ENCODE data around the gene SOCS7. TPM values are rescaled to one million over a fixed set of nuclear protein-coding genes. Genes with fewer than 3 reads are reported as not detected.

SOCS7 gene
- polyA plus RNA-seq, 2 donors = 3.8 to 4.2 TPM

DNA sequence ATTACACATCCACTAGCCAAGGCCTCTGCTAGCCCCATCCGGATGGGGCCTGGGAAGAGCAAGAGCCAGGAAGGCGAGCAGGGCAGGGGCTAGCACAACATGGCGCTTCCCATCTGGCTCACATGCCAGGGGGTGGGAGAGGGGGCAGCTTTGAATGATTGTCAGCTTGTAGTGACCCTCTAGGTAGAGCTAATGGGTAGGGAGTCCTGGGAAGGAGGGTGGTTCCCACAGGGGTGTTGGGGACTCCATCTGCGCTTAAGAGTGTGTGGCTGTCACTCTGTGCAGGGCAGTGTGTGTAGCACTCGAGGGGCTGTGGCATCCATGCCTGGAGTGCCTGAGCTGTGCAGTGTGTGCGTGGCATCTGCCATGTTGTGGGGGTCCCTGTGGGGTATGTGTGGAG lies 101.1 kb downstream of the SOCS7 start:
- Histone ChIP-seq H3K27me3 (ENCODE audit: control insufficient read depth in 1 of 2, insufficient read depth in 2 of 2, low read length in 2 of 2) (no peaks in the 10 kb centered on the region), H3K4me1 (ENCODE audit: control insufficient read depth in 2 of 2, insufficient read depth in 2 of 2, low read length in 1 of 2) (peaks cover 18 to 58% of the 10 kb centered on the region in 2 donors), H3K36me3 (ENCODE audit: control insufficient read depth in 2 of 2, insufficient read depth in 2 of 2, low read length in 1 of 2) (peaks cover 0 to 2% of the 10 kb centered on the region in 2 donors), H3K27ac (ENCODE audit: low read depth in 2 of 2, low read length in 1 of 2) (peak overlapping the region; percentile 15 to 92), H3K9me3 (ENCODE audit: control insufficient read depth in 2 of 2, insufficient read depth in 1 of 2, low read depth in 1 of 2, low read length in 1 of 2) (no peaks in the 10 kb centered on the region), H3K4me3 (ENCODE audit: low read depth in 1 of 2, low read length in 2 of 2) (no peak overlapping the region)
- WGBS, 2 donors = 85 to 87% methylated on average over 6 of the region's 6 CpGs

DNA sequence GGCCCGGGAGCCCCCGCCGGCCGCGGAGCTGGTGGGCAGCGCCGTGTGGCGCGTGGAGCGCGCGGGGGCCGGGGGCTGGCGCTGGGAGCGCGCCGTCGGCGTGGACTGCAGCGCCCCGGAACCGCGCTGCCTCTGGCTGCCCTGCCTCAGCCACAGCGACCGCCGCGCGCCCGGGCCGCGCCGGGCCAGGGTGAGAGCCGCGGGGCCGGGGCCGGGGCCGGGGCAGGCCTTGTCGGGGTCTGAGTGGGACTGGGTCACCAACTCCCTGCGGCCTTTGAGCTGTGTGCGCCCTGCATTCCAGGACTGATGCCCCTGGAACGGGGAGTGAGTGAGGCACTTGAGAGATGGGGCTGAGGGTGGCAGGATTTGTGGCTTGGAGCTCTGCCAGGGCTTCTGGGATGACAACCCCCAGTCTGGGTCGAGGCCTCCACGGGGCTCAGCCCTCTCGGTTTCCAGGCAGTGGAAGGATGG lies 102.3 kb downstream of the SOCS7 start:
- Histone ChIP-seq H3K27ac (ENCODE audit: low read depth in 2 of 2, low read length in 1 of 2) (peak overlapping the region; percentile 65 to 92), H3K27me3 (ENCODE audit: control insufficient read depth in 1 of 2, insufficient read depth in 2 of 2, low read length in 2 of 2) (no peaks in the 10 kb centered on the region), H3K4me1 (ENCODE audit: control insufficient read depth in 2 of 2, insufficient read depth in 2 of 2, low read length in 1 of 2) (peaks cover 18 to 54% of the 10 kb centered on the region in 2 donors), H3K4me3 (ENCODE audit: low read depth in 1 of 2, low read length in 2 of 2) (peak overlapping the region; percentile 58 to 84), H3K36me3 (ENCODE audit: control insufficient read depth in 2 of 2, insufficient read depth in 2 of 2, low read length in 1 of 2) (peaks cover 10 to 11% of the 10 kb centered on the region in 2 donors), H3K9me3 (ENCODE audit: control insufficient read depth in 2 of 2, insufficient read depth in 1 of 2, low read depth in 1 of 2, low read length in 1 of 2) (no peaks in the 10 kb centered on the region)
- 1 to 3% methylated on average over 43 to 44 of the region's 44 CpGs for WGBS, 2 donors

DNA sequence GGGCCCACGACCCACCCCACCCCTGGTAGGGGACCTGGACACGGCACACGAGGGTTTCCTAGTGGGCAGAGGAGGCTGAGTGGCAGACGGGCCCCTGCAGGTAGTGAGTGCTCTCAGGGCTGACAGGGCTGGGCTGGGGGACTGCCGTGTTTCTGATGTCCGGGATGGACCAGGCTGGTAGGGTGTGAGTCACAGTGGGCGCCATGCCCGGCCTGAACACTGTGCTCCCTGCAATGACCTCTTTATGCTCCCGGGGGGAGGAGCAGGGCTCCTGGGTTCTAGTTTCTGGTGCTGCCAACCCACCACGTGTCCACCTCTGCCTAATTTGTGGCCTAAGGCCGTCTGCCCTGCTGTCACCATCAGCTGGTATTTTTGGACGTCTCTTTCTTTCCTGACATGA lies 102.9 kb downstream of the SOCS7 start:
- Histone ChIP-seq H3K36me3 (ENCODE audit: control insufficient read depth in 2 of 2, insufficient read depth in 2 of 2, low read length in 1 of 2) (peaks cover 10 to 16% of the 10 kb centered on the region in 2 donors), H3K4me3 (ENCODE audit: low read depth in 1 of 2, low read length in 2 of 2) (peak overlapping the region; percentile 58 to 84), H3K9me3 (ENCODE audit: control insufficient read depth in 2 of 2, insufficient read depth in 1 of 2, low read depth in 1 of 2, low read length in 1 of 2) (no peaks in the 10 kb centered on the region), H3K4me1 (ENCODE audit: control insufficient read depth in 2 of 2, insufficient read depth in 2 of 2, low read length in 1 of 2) (peaks cover 13 to 52% of the 10 kb centered on the region in 2 donors), H3K27me3 (ENCODE audit: control insufficient read depth in 1 of 2, insufficient read depth in 2 of 2, low read length in 2 of 2) (no peaks in the 10 kb centered on the region), H3K27ac (ENCODE audit: low read depth in 2 of 2, low read length in 1 of 2) (peak overlapping the region; percentile 65 to 92)
- WGBS, 2 donors = 15 to 30% methylated on average over 11 to 12 of the region's 12 CpGs

Other genes starting within 250 kb of the SOCS7 start
- gene TBC1D3E, start 223.9 kb upstream of the SOCS7 start, polyA plus RNA-seq = not detected
- gene TBC1D3, start 159.3 kb upstream of the SOCS7 start, polyA plus RNA-seq = not detected
- 10 to 100 TPM; 12.4 to 26.8 TPM for gene MRPL45, start 54.7 kb upstream of the SOCS7 start, polyA plus RNA-seq
- under 1 TPM; 0.01 to 0.04 TPM for gene GPR179, start 7.9 kb upstream of the SOCS7 start, polyA plus RNA-seq
- 10 to 100 TPM; 36.0 to 45.2 TPM for gene ARHGAP23, start 76.6 kb downstream of the SOCS7 start, polyA plus RNA-seq